Ectodermal cell (in vitro differentiated cells): Measurements from ENCODE around the gene CPLX1.

Experiments
- H3K27ac ChIP-seq: 2 replicates; pipeline ENCODE4 v1.7.0; 2013; ENCODE audit warnings: mild to moderate bottlenecking, low read depth, low read length; ENCODE audit not compliant: insufficient read depth, poor library complexity, severe bottlenecking
- H3K27me3 ChIP-seq: 2 replicates; pipeline ENCODE4 v1.7.0; 2013; ENCODE audit warnings: mild to moderate bottlenecking, low read length; ENCODE audit not compliant: insufficient read depth, control insufficient read depth, poor library complexity, severe bottlenecking
- H3K36me3 ChIP-seq: one replicate; pipeline ENCODE4 v1.7.0; 2013; ENCODE audit warnings: low read length; ENCODE audit not compliant: control insufficient read depth, insufficient read depth
- H3K4me1 ChIP-seq: one replicate; pipeline ENCODE4 v1.7.0; 2013; ENCODE audit warnings: low read length; ENCODE audit not compliant: control insufficient read depth, insufficient read depth
- H3K4me3 ChIP-seq: 2 replicates; pipeline ENCODE4 v1.7.0; 2013; ENCODE audit warnings: low read depth, low read length, control low read depth; ENCODE audit not compliant: insufficient read depth
- H3K9me3 ChIP-seq: 2 replicates; pipeline ENCODE4 v1.7.0; 2013; ENCODE audit warnings: mild to moderate bottlenecking, low read length, moderate library complexity; ENCODE audit not compliant: control insufficient read depth
- WGBS, 2 experiments: methylation state at CpG; one replicate each; pipeline ENCODE4 v1.1.7; 2013; ENCODE audit warnings: missing lambda C conversion rate in 2 of 2; 5-methylcytosine and 5-hydroxymethylcytosine counted together

The CPLX1 gene

DNA sequence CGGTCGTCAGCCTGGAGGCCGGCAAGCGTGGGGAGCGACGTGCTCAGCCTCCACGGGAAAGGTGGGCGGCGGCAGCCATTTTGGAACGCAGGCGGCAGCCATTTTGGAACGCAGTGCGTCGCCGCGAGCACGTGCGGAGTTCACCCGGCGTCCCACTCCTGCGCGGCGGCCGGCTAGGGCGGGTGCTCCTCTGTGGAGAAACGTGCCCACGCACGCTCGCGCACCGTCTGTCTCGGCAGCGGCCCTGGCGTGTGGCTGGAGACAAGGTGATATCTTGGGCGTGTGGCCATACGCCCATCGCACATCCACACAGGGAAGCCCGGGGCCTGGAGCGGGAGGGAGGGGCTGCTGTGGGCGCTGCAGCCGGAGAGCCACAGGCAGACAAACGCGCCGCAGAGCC is 21.1 kb downstream of the CPLX1 start:
- peaks cover 17% of the 10 kb centered on the region for H3K27me3 ChIP-seq
- WGBS, 2 experiments = 95% methylated on average over 44 of the region's 44 CpGs
- no peaks in the 10 kb centered on the region for H3K36me3 ChIP-seq

DNA sequence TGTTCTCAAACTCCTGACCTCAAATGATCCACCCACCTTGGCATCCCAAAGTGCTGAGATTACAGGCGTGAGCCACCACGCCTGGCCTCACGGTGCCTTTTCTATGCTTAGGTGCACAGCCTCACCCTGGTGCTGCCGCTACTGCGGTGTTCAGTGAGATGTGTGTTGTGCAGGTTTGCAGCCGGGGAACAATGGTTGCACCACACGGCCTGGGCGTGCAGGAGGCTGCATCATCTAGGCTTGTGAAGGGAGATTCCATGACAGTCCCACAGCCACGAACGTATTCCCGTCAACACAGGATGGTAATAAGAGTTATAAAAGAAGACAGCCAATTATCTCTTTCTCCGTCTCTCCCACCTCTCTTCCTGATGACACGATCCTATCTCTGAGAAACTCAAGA is 22.0 kb downstream of the CPLX1 start:
- Histone ChIP-seq H3K9me3 (no peaks in the 10 kb centered on the region), H3K4me1 (no peaks in the 10 kb centered on the region), H3K27ac (no peak overlapping the region), H3K4me3 (no peak overlapping the region), H3K27me3 (peaks cover 9% of the 10 kb centered on the region), H3K36me3 (no peaks in the 10 kb centered on the region)
- WGBS, 2 experiments = 94 to 95% methylated on average over 13 of the region's 13 CpGs

More for the DNA sequence above, 21.1 kb downstream of the CPLX1 start:
- Histone ChIP-seq H3K27ac (no peak overlapping the region), H3K4me3 (no peak overlapping the region), H3K4me1 (no peaks in the 10 kb centered on the region), H3K9me3 (no peaks in the 10 kb centered on the region)

DNA sequence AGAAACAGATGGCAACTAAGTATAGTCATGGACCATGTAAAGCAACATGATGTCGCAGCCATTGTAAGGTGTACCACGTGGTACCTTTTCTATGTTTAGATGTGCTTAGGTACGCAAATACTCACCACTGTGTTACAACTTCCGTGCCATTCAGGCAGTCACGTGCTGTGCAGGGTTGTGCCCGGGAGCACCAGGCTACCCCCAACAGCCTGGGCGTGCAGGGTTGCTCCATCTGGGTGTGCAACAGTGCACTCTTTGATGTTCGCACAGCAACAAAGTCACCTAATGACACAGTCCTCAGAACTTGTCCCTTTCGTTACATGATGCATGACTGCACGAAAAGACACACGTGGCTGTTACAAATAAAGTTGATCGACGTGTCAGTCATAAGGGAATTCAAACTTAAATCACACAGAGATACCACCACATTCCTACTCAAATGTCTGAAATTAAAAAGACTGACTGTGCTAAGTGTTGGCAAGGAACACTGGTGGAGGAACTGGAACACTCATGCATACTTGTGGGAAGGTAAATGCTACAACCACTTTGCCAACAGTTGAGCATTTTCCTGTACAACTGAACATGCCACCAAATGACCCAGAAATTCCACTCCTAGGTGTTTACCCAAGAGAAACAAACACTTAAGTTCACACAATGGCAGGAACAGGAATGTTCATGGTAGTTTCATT is 24.3 kb downstream of the CPLX1 start:
- H3K27ac ChIP-seq = no peak overlapping the region
- H3K4me3 ChIP-seq = no peak overlapping the region
- no peaks in the 10 kb centered on the region for H3K36me3 ChIP-seq
- H3K4me1 ChIP-seq = no peaks in the 10 kb centered on the region
- WGBS, 2 experiments = 90 to 92% methylated on average over 13 of the region's 13 CpGs
- H3K9me3 ChIP-seq = no peaks in the 10 kb centered on the region
- peaks cover 17% of the 10 kb centered on the region for H3K27me3 ChIP-seq

DNA sequence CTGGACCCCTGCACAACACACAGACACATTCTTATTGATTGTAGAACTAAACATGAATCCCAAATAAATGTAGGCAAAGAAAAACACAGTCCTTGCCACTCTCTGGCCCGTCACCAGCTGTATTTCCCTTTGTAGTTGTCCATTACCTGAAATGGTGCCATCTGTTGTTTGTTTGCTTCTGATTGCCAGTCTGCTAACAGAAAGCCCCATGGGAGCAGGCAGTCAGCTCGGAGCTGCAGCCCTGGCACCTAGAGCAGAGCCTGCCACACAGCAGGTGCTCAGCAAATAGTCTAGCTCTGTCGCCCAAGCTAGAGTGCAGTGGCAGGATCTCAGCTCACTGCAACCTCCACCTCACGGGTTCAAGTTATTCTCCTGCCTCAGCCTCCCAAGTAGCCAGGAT is 28.9 kb downstream of the CPLX1 start:
- Histone ChIP-seq H3K27ac (no peak overlapping the region), H3K27me3 (peaks cover 59% of the 10 kb centered on the region), H3K4me3 (no peak overlapping the region), H3K9me3 (no peaks in the 10 kb centered on the region), H3K36me3 (no peaks in the 10 kb centered on the region), H3K4me1 (peaks cover 28% of the 10 kb centered on the region)
- WGBS, 2 experiments = 84 to 87% methylated on average over 4 of the region's 4 CpGs

DNA sequence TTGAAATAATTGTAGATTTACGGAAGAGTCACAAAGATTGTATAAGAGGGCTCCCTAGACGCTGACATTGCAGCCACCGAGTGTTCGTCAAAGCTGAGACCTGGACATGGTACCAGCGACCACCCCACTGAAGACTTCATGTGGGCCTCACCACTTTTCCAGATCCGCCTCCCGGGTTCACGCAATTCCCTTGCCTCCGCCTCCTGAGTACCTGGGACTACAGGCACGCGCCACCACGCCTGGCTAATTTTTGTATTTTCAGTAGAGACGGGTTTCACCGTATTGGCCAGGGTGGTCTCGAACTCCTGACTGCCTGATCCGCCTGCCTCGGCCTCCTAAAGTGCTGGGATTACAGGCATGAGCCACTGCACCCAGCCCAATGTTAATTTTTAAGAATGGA is 29.7 kb downstream of the CPLX1 start:
- no peaks in the 10 kb centered on the region for H3K36me3 ChIP-seq
- H3K27ac ChIP-seq = no peak overlapping the region
- no peak overlapping the region for H3K4me3 ChIP-seq
- peaks cover 28% of the 10 kb centered on the region for H3K4me1 ChIP-seq
- 87 to 89% methylated on average over 17 of the region's 17 CpGs for WGBS, 2 experiments
- no peaks in the 10 kb centered on the region for H3K9me3 ChIP-seq
- H3K27me3 ChIP-seq = peaks cover 61% of the 10 kb centered on the region

DNA sequence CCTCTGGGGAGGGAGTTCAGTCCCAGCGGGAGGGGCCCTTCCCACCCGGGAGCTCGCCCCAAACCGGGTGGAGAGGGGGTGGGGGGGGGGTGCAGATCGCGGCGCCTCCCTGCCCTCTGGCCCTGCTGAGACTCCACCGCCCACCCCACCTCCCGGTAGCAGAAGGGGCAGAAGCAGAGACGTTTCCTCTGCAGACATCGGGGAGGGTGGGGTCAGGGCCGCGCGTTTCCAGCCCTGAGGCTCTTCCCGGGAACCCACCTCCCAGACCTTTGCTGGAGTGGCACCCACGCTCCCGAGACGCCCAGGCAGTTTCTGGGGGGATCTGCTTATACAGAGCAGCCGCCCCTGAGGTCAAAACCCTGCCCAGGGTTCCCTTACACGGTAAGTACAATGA is 30.2 kb downstream of the CPLX1 start:
- WGBS, 2 experiments = 26 to 29% methylated on average over 19 to 20 of the region's 20 CpGs
- Histone ChIP-seq H3K36me3 (no peaks in the 10 kb centered on the region), H3K4me1 (peaks cover 28% of the 10 kb centered on the region), H3K4me3 (peak overlapping the region; percentile 11), H3K27ac (no peak overlapping the region), H3K9me3 (no peaks in the 10 kb centered on the region), H3K27me3 (peaks cover 65% of the 10 kb centered on the region)

DNA sequence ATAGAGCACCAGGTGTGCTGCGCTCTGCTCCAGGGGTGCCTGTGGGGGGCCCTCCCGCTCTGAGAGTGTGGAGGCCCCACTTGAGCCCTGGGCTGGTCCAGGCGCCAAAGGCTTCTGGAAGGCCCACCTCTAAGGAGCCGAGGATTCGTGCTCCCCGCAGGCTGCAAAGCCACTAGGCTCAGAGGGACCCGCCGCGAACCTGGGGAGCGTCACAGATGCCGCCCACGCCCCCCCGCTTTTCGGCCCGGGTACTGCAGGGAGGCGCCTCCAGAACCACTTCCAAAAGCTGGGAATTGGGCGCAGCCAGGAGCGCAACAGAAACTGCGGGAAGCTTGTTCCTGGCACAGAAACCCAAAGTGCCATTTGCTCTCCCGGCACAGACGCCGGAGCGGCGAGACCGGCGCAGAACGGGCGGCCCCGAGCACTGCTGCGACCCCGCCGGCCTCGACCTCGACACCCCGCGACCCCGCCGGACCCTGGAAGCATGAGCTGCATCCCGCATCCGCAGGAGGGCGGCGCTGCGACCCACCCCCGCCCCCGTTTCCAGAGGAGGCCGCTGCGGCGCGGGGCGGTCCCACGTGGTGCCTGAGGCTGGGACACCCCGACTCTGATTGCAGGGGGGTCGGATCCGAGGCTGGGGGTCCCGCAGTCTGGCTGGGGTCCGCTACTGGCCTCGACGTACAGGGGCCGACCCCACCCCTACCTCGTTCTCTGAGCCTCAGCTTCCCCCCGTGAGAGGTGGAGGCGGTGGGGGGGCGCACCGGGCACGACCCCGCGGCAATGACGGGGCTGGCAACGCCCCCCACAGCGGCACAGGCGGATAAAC is 30.8 kb downstream of the CPLX1 start:
- peaks cover 70% of the 10 kb centered on the region for H3K27me3 ChIP-seq
- H3K27ac ChIP-seq = no peak overlapping the region
- H3K4me1 ChIP-seq = peaks cover 28% of the 10 kb centered on the region
- H3K36me3 ChIP-seq = no peaks in the 10 kb centered on the region
- H3K9me3 ChIP-seq = no peaks in the 10 kb centered on the region
- peak overlapping the region; percentile 11 for H3K4me3 ChIP-seq
- WGBS, 2 experiments = 12 to 15% methylated on average over 71 of the region's 71 CpGs

DNA sequence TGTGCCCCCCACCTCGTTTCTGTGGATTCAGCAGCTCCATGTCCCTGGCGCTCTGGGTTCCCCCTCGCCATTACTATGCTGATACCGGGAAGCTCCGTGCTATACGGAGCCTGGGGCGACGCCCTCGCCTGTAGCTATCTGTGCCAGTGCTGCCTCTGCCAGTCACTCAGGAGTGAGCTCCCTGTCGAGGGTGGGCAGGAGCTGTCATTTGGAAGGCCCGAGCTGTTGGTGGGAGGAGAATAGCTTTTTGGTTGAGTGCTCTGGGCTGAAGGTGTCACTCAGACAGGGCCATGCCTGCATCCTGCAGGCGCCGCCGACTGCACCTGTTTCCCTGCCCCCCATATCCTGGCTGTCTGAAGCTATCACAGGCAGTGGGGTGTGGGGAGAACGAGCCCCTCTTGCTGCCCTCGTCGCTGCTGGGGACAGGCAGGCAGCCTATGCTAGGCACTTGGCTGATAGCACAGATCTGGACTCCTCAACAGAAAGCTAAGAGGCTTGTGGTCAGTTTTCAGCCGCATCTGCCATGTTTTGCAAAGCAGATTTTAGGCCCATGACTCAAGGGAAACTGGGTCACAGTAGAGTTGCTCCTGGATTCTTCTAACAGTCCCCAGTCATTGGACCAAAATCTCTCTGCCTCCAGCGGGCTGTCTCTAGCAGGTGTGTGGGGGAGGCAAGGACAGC is 31.8 kb downstream of the CPLX1 start:
- Histone ChIP-seq H3K27me3 (peaks cover 75% of the 10 kb centered on the region), H3K9me3 (no peaks in the 10 kb centered on the region), H3K4me1 (peaks cover 28% of the 10 kb centered on the region), H3K4me3 (no peak overlapping the region), H3K27ac (no peak overlapping the region), H3K36me3 (no peaks in the 10 kb centered on the region)
- 45 to 55% methylated on average over 19 of the region's 19 CpGs for WGBS, 2 experiments

DNA sequence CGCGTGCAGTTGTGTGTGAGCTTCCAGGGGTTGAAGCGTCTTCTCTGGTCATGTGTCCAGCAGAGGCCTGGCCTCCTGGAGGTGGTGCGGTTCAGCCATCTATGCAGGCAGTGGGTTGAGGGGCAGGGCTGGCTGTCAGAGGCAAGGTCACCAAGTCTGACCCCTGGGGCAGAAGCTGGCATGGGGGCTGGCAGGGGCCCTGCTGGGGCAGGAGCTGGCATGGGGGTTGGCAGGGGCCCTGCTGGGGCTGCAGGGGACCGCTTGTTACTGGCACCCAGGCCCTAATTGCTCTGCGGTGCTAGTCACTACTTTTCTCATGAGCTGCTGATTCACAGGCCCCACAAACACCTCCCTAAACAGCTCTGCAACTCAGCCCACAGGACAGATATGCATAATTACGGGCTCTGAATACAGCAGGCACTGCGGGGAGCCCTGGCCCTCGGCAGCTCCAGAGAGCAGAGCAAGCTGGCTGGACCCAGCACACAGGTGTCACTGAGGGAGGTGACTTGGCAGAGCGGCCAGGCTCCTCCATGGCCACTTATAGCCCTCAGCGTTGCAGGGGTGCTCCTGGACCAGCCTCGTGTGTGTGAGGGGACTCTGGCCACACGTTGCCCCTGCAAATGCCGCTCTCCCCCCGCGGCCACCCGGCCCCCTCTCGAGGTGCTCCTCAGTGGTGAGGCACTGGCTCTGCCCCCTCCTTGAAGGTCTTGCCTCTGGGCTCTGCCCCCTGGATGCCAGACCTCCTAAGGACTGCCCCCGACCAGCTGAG is 32.7 kb downstream of the CPLX1 start:
- Histone ChIP-seq H3K27me3 (peaks cover 83% of the 10 kb centered on the region), H3K4me3 (no peak overlapping the region), H3K27ac (no peak overlapping the region), H3K9me3 (no peaks in the 10 kb centered on the region), H3K36me3 (no peaks in the 10 kb centered on the region), H3K4me1 (peaks cover 28% of the 10 kb centered on the region)
- WGBS, 2 experiments = 50 to 56% methylated on average over 19 of the region's 19 CpGs
